SK-MEL-5 (cell line): ENCODE results near the gene SLC34A1. TPM values are rescaled to one million over a fixed set of nuclear protein-coding genes. Genes with fewer than 3 reads are reported as not detected.

Source experiments
- DNase-seq: peaks from one replicate; pipeline ENCODE4 v3.0.0-alpha.2; 2016; ENCODE audit warnings: low read depth, low spot score
- in situ Hi-C: cut with HindIII; loops from 2 replicates; pipeline ENCODE4 v1.10.0; 2016; ENCODE audit warnings: low sequenced_read_pairs, high pct_unique_total_duplicates, low pct_unique_long_range_greater_than_20kb
- total RNA-seq: library from RNA; depleted of rRNA; stranded (reverse); fragments of >200 nt; shearing (Covaris generic); gene quantifications from 2 replicates; pipeline ENCODE4 v1.2.3, GENCODE V29; 2014

The SLC34A1 gene
- total RNA-seq, 1 experiment from 2014 or later = 0.16 TPM

GRCh38 chr5:177432143-177432838, 48.1 kb downstream of the SLC34A1 start:
- no peak for DNase-seq
- in situ Hi-C loops = no loop called here

GRCh38 chr5:177432839-177433657, 48.8 kb downstream of the SLC34A1 start:
- no peak for DNase-seq

GRCh38 chr5:177433658-177434217, 49.5 kb downstream of the SLC34A1 start:
- DNase-seq = no peak
- in situ Hi-C loops = no loop called here

More at GRCh38 chr5:177432839-177433657, 48.8 kb downstream of the SLC34A1 start:
- in situ Hi-C loops = no loop called here

GRCh38 chr5:177434437-177434836, 50.2 kb downstream of the SLC34A1 start:
- in situ Hi-C loops = no loop called here
- DNase-seq = no peak

GRCh38 chr5:177434942-177435738, 50.9 kb downstream of the SLC34A1 start:
- in situ Hi-C loops = no loop called here

GRCh38 chr5:177435847-177436536, 51.8 kb downstream of the SLC34A1 start:
- no peak for DNase-seq
- in situ Hi-C loops = no loop called here

More at GRCh38 chr5:177434942-177435738, 50.9 kb downstream of the SLC34A1 start:
- no peak for DNase-seq

GRCh38 chr5:177437623-177438022, 53.4 kb downstream of the SLC34A1 start:
- in situ Hi-C loops = no loop called here
- peak; percentile 40 for DNase-seq

GRCh38 chr5:177438468-177438867, 54.2 kb downstream of the SLC34A1 start:
- DNase-seq = no peak
- in situ Hi-C loops = no loop called here

GRCh38 chr5:177439518-177440053, 55.4 kb downstream of the SLC34A1 start:
- DNase-seq = no peak
- in situ Hi-C loops = no loop called here

GRCh38 chr5:177440211-177440989, 56.2 kb downstream of the SLC34A1 start:
- in situ Hi-C loops = no loop called here
- DNase-seq = no peak

GRCh38 chr5:177440990-177441780, 57.0 kb downstream of the SLC34A1 start:
- in situ Hi-C loops = no loop called here
- DNase-seq = no peak

- DNase-seq = no peak
- in situ Hi-C loops = no loop called here
These were observed 58.0 kb downstream of the SLC34A1 start for GRCh38 chr5:177442066-177442826.

- in situ Hi-C loops = no loop called here
These were observed 59.1 kb downstream of the SLC34A1 start for GRCh38 chr5:177443144-177443983.

More at GRCh38 chr5:177443144-177443983, 59.1 kb downstream of the SLC34A1 start:
- no peak for DNase-seq
